ENCODE measurements around the gene NLRC4. TPM values are rescaled to one million over a fixed set of nuclear protein-coding genes. Genes with fewer than 3 reads are reported as not detected.

The NLRC4 gene
- total and polyA plus RNA-seq, 2 of the 8 experiments (the other 6 are each of a cell fraction or from before 2014, with no cell fraction given), result not detected

- H3K4me3 ChIP-seq (ENCODE audit: extremely low read depth in 1 of 4, insufficient read depth in 2 of 4, low read depth in 3 of 4, low read length in 4 of 4), result no peak overlapping the region
These were observed 35.1 kb downstream of the NLRC4 start for GRCh38 chr2:32229635-32230034.

More at GRCh38 chr2:32229635-32230034, 35.1 kb downstream of the NLRC4 start:
- DNase-seq (ENCODE audit: low read depth in 1 of 2, low spot score in 2 of 2) (no peak), FAIRE-seq (no peak)
- H3K27me3 ChIP-seq (replicated peaks in 1 of 4; ENCODE audit: control insufficient read depth in 3 of 4, extremely low read depth in 1 of 4, insufficient read depth in 3 of 4, low read length in 3 of 4), result no peaks in the 10 kb centered on the region
- H3K4me2 ChIP-seq (ENCODE audit: insufficient read depth in 1 of 2, low read depth in 2 of 2, low read length in 2 of 2), result no peak overlapping the region
- no peak overlapping the region for H2BK15ac ChIP-seq (ENCODE audit: low read length)
- no peak overlapping the region for H2BK5ac ChIP-seq (ENCODE audit: low read depth, low read length)
- no peak overlapping the region for H2BK12ac ChIP-seq (ENCODE audit: low read depth, low read length)
- H3K14ac ChIP-seq (ENCODE audit: insufficient read length), result no peak overlapping the region
- H2AFZ ChIP-seq (ENCODE audit: low read length), result no peak overlapping the region
- no peak overlapping the region for H3K27ac ChIP-seq (ENCODE audit: low read depth, low read length)
- ChIA-PET POLR2A (ENCODE audit: partially characterized antibody) (interaction anchor here (0.6 to 1.6 kb wide), 8 partner anchors 8 to 154 kb away, joined by 3 to 8 read pairs (median 5); no protein-coding TSS in a partner anchor), CTCF (ENCODE audit: partially characterized antibody) (interaction anchor here (0.8 to 2.1 kb wide), 2 partner anchors 9 to 70 kb away, joined by 4 to 6 read pairs; no protein-coding TSS in a partner anchor)
- H2AK5ac ChIP-seq (ENCODE audit: low read depth, low read length), result no peak overlapping the region
- no peak overlapping the region for H2BK20ac ChIP-seq (ENCODE audit: low read length)
- H2BK120ac ChIP-seq (replicated peaks; ENCODE audit: low read depth, low read length), result no peak overlapping the region
- no peak overlapping the region for H3K4ac ChIP-seq (replicated peaks; ENCODE audit: insufficient read length, low read depth, low read length)
- no peaks in the 10 kb centered on the region for H3K4me1 ChIP-seq (replicated peaks in 1 of 4; ENCODE audit: control insufficient read depth in 3 of 4, insufficient read depth in 4 of 4, low read length in 3 of 4)
- no peak overlapping the region for H3K56ac ChIP-seq (replicated peaks; ENCODE audit: insufficient read length, low read depth, low read length)
- WGBS, 2 experiments (ENCODE audit: extremely low coverage in 1 of 2, insufficient coverage in 1 of 2, insufficient read length in 1 of 2, insufficient replicate concordance in 2 of 2, low coverage in 1 of 2, low lambda C conversion rate in 2 of 2, missing lambda C conversion rate in 1 of 2), result 91% methylated on average over 1 of the region's 1 CpG; no CpG with 5 or more reads in 1 of the 2 experiments
- H4K20me1 ChIP-seq (replicated peaks in 1 of 2; ENCODE audit: control insufficient read depth in 1 of 2, insufficient read depth in 2 of 2, low read length in 2 of 2), result no peaks in the 10 kb centered on the region
- H3K36me3 ChIP-seq (ENCODE audit: control insufficient read depth in 2 of 4, insufficient read depth in 4 of 4, low read length in 3 of 4), result no peaks in the 10 kb centered on the region; a peak in 2 of 8 replicates
- no peaks in the 10 kb centered on the region for H3K79me2 ChIP-seq (ENCODE audit: control insufficient read depth in 1 of 2, insufficient read depth in 2 of 2, low read length in 2 of 2)
- H3K79me1 ChIP-seq (ENCODE audit: low read depth, low read length), result no peaks in the 10 kb centered on the region
- no peaks in the 10 kb centered on the region for H3K9me3 ChIP-seq (ENCODE audit: insufficient read depth in 2 of 2, low read depth in 1 of 2, low read length in 1 of 2)
- no peak overlapping the region for H4K8ac ChIP-seq (ENCODE audit: extremely low read depth, insufficient read depth, low read length)
- no peak overlapping the region for H4K5ac ChIP-seq (ENCODE audit: insufficient read length, low read depth, low read length)
- no peak for TF ChIP-seq BRCA1 (IDR thresholded peaks at IDR 0.05; ENCODE audit: low read depth, low read length)
- no peak for TF ChIP-seq KDM4A (IDR thresholded peaks at IDR 0.05; ENCODE audit: low read depth, low read length, severe bottlenecking)
- no peak for TF ChIP-seq ATF2 (IDR thresholded peaks at IDR 0.05; ENCODE audit: low read length)
- H3K9ac ChIP-seq (replicated peaks in 1 of 4; ENCODE audit: extremely low read depth in 1 of 4, low read depth in 3 of 4, low read length in 3 of 4), result no peak overlapping the region
- H3K18ac ChIP-seq (ENCODE audit: extremely low read depth, low read length), result no peak overlapping the region
- no peak overlapping the region for H4K91ac ChIP-seq (replicated peaks; ENCODE audit: insufficient read length, low read length)
- H3K23me2 ChIP-seq (ENCODE audit: low read depth, low read length), result no peaks in the 10 kb centered on the region
- H3K23ac ChIP-seq (ENCODE audit: insufficient read length), result no peak overlapping the region

Data from H1 (cell line).